GM18511 (cell line): ENCODE results near the gene KRTAP5-3.
A peak's percentile ranks its signal among the peaks of the same experiment; 100 is the strongest.
"Not testable (repeated sequence)": the region's sequence is repeated elsewhere in the genome, so short reads cannot be mapped to it uniquely, and the experiment has no call there.

Experiments used
- ATAC-seq: cut with Tn5 transposase; IDR thresholded peaks from one replicate; pipeline ENCODE4 v1.9.1; 2021; ENCODE audit warnings: mild to moderate bottlenecking, moderate library complexity; ENCODE audit not compliant: unreplicated experiment

The KRTAP5-3 gene

GRCh38 chr11:1584661-1585370, 23.4 kb downstream of the KRTAP5-3 start, which contains the start of gene KRTAP5-1:
KRTAP5-1 (minus strand) TSS chr11:1585283; CDS start chr11:1585249, 34 bp downstream.
- not testable (repeated sequence) for ATAC-seq

GRCh38 chr11:1582909-1583308, 25.4 kb downstream of the KRTAP5-3 start:
- not testable (repeated sequence) for ATAC-seq

GRCh38 chr11:1581976-1582375, 26.3 kb downstream of the KRTAP5-3 start:
- ATAC-seq, result no peak

- ATAC-seq, result no peak
Measured at GRCh38 chr11:1576825-1577224, 31.4 kb downstream of the KRTAP5-3 start.

GRCh38 chr11:1575756-1576155, 32.5 kb downstream of the KRTAP5-3 start:
- not testable (repeated sequence) for ATAC-seq

GRCh38 chr11:1574933-1575242, 33.4 kb downstream of the KRTAP5-3 start:
- ATAC-seq, result no peak

- no peak for ATAC-seq
Measured at GRCh38 chr11:1574238-1574932, 33.9 kb downstream of the KRTAP5-3 start.

GRCh38 chr11:1573903-1574237, 34.4 kb downstream of the KRTAP5-3 start:
- ATAC-seq, result no peak

GRCh38 chr11:1573077-1573902, 35.0 kb downstream of the KRTAP5-3 start:
- no peak for ATAC-seq

GRCh38 chr11:1572197-1573076, 35.8 kb downstream of the KRTAP5-3 start, which contains the start of gene DUSP8:
DUSP8 (minus strand) TSS chr11:1572271; CDS start chr11:1565826, 6,445 bp downstream.
- peak; percentile 62 for ATAC-seq

- ATAC-seq, result no peak
Measured at GRCh38 chr11:1571760-1572196, 36.5 kb downstream of the KRTAP5-3 start.

- ATAC-seq, result no peak
Measured at GRCh38 chr11:1570896-1571759, 37.1 kb downstream of the KRTAP5-3 start.

- no peak for ATAC-seq
Measured at GRCh38 chr11:1570531-1570895, 37.8 kb downstream of the KRTAP5-3 start.

GRCh38 chr11:1570001-1570453, 38.2 kb downstream of the KRTAP5-3 start:
- no peak for ATAC-seq

GRCh38 chr11:1569251-1569780, 38.9 kb downstream of the KRTAP5-3 start:
- ATAC-seq, result no peak

GRCh38 chr11:1568441-1568911, 39.8 kb downstream of the KRTAP5-3 start:
- no peak for ATAC-seq

- ATAC-seq, result no peak
Measured at GRCh38 chr11:1567721-1568100, 40.6 kb downstream of the KRTAP5-3 start.

- ATAC-seq, result no peak
Measured at GRCh38 chr11:1567052-1567720, 41.1 kb downstream of the KRTAP5-3 start.
